ENCODE results near the gene EIF4ENIF1. TPM values are rescaled to one million over a fixed set of nuclear protein-coding genes. Genes with fewer than 3 reads are reported as not detected.
"Not testable (repeated sequence)": the region's sequence is repeated elsewhere in the genome, so short reads cannot be mapped to it uniquely, and the experiment has no call there.

The EIF4ENIF1 gene
- polyA plus RNA-seq, 2 donors = 7.8 to 11.0 TPM

GRCh38 chr22:31482470-31482869 lies 7.2 kb downstream of the EIF4ENIF1 start:
- 87 to 89% methylated on average over 8 of the region's 8 CpGs for WGBS, 2 donors
- not testable (repeated sequence) for H3K27ac ChIP-seq (ENCODE audit: low read depth in 2 of 2, low read length in 1 of 2); H3K4me1 ChIP-seq (ENCODE audit: control insufficient read depth in 2 of 2, insufficient read depth in 2 of 2, low read length in 1 of 2); H3K27me3 ChIP-seq (ENCODE audit: control insufficient read depth in 1 of 2, insufficient read depth in 2 of 2, low read length in 2 of 2); H3K9me3 ChIP-seq (ENCODE audit: control insufficient read depth in 2 of 2, insufficient read depth in 1 of 2, low read depth in 1 of 2, low read length in 1 of 2); H3K4me3 ChIP-seq (ENCODE audit: low read depth in 1 of 2, low read length in 2 of 2)
- peaks cover 0 to 12% of the 10 kb centered on the region in 2 donors for H3K36me3 ChIP-seq (ENCODE audit: control insufficient read depth in 2 of 2, insufficient read depth in 2 of 2, low read length in 1 of 2)

GRCh38 chr22:31481129-31481528 lies 8.5 kb downstream of the EIF4ENIF1 start:
- Histone ChIP-seq H3K36me3 (ENCODE audit: control insufficient read depth in 2 of 2, insufficient read depth in 2 of 2, low read length in 1 of 2) (peaks cover 0 to 12% of the 10 kb centered on the region in 2 donors), H3K4me1 (ENCODE audit: control insufficient read depth in 2 of 2, insufficient read depth in 2 of 2, low read length in 1 of 2) (no peaks in the 10 kb centered on the region), H3K4me3 (ENCODE audit: low read depth in 1 of 2, low read length in 2 of 2) (no peak overlapping the region), H3K9me3 (ENCODE audit: control insufficient read depth in 2 of 2, insufficient read depth in 1 of 2, low read depth in 1 of 2, low read length in 1 of 2) (no peaks in the 10 kb centered on the region), H3K27me3 (ENCODE audit: control insufficient read depth in 1 of 2, insufficient read depth in 2 of 2, low read length in 2 of 2) (no peaks in the 10 kb centered on the region), H3K27ac (ENCODE audit: low read depth in 2 of 2, low read length in 1 of 2) (no peak overlapping the region)
- WGBS, 2 donors = 91 to 92% methylated on average over 3 of the region's 3 CpGs

GRCh38 chr22:31477329-31477728 lies 12.3 kb downstream of the EIF4ENIF1 start:
- no peak overlapping the region for H3K4me3 ChIP-seq (ENCODE audit: low read depth in 1 of 2, low read length in 2 of 2)
- no peaks in the 10 kb centered on the region for H3K4me1 ChIP-seq (ENCODE audit: control insufficient read depth in 2 of 2, insufficient read depth in 2 of 2, low read length in 1 of 2)
- 87 to 92% methylated on average over 4 of the region's 4 CpGs for WGBS, 2 donors
- peaks cover 0 to 9% of the 10 kb centered on the region in 2 donors for H3K36me3 ChIP-seq (ENCODE audit: control insufficient read depth in 2 of 2, insufficient read depth in 2 of 2, low read length in 1 of 2)
- H3K27me3 ChIP-seq (ENCODE audit: control insufficient read depth in 1 of 2, insufficient read depth in 2 of 2, low read length in 2 of 2) = no peaks in the 10 kb centered on the region
- no peak overlapping the region for H3K27ac ChIP-seq (ENCODE audit: low read depth in 2 of 2, low read length in 1 of 2)
- H3K9me3 ChIP-seq (ENCODE audit: control insufficient read depth in 2 of 2, insufficient read depth in 1 of 2, low read depth in 1 of 2, low read length in 1 of 2) = no peaks in the 10 kb centered on the region

GRCh38 chr22:31475800-31476199 lies 13.8 kb downstream of the EIF4ENIF1 start:
- Histone ChIP-seq H3K27ac (ENCODE audit: low read depth in 2 of 2, low read length in 1 of 2) (no peak overlapping the region), H3K36me3 (ENCODE audit: control insufficient read depth in 2 of 2, insufficient read depth in 2 of 2, low read length in 1 of 2) (peaks cover 0 to 3% of the 10 kb centered on the region in 2 donors), H3K9me3 (ENCODE audit: control insufficient read depth in 2 of 2, insufficient read depth in 1 of 2, low read depth in 1 of 2, low read length in 1 of 2) (no peaks in the 10 kb centered on the region), H3K4me1 (ENCODE audit: control insufficient read depth in 2 of 2, insufficient read depth in 2 of 2, low read length in 1 of 2) (no peaks in the 10 kb centered on the region), H3K4me3 (ENCODE audit: low read depth in 1 of 2, low read length in 2 of 2) (no peak overlapping the region), H3K27me3 (ENCODE audit: control insufficient read depth in 1 of 2, insufficient read depth in 2 of 2, low read length in 2 of 2) (no peaks in the 10 kb centered on the region)
- WGBS, 2 donors = 91 to 97% methylated on average over 3 of the region's 3 CpGs

GRCh38 chr22:31474743-31475142 lies 14.9 kb downstream of the EIF4ENIF1 start:
- Histone ChIP-seq H3K27ac (ENCODE audit: low read depth in 2 of 2, low read length in 1 of 2) (no peak overlapping the region), H3K27me3 (ENCODE audit: control insufficient read depth in 1 of 2, insufficient read depth in 2 of 2, low read length in 2 of 2) (no peaks in the 10 kb centered on the region), H3K4me1 (ENCODE audit: control insufficient read depth in 2 of 2, insufficient read depth in 2 of 2, low read length in 1 of 2) (no peaks in the 10 kb centered on the region), H3K9me3 (ENCODE audit: control insufficient read depth in 2 of 2, insufficient read depth in 1 of 2, low read depth in 1 of 2, low read length in 1 of 2) (no peaks in the 10 kb centered on the region), H3K36me3 (ENCODE audit: control insufficient read depth in 2 of 2, insufficient read depth in 2 of 2, low read length in 1 of 2) (peaks cover 0 to 3% of the 10 kb centered on the region in 2 donors), H3K4me3 (ENCODE audit: low read depth in 1 of 2, low read length in 2 of 2) (no peak overlapping the region)
- WGBS, 2 donors = 96 to 98% methylated on average over 2 of the region's 2 CpGs

GRCh38 chr22:31465307-31465706 lies 24.3 kb downstream of the EIF4ENIF1 start:
- no peaks in the 10 kb centered on the region for H3K4me1 ChIP-seq (ENCODE audit: control insufficient read depth in 2 of 2, insufficient read depth in 2 of 2, low read length in 1 of 2)
- 94 to 95% methylated on average over 2 of the region's 2 CpGs for WGBS, 2 donors
- H3K36me3 ChIP-seq (ENCODE audit: control insufficient read depth in 2 of 2, insufficient read depth in 2 of 2, low read length in 1 of 2) = peaks cover 4 to 12% of the 10 kb centered on the region in 2 donors
- H3K9me3 ChIP-seq (ENCODE audit: control insufficient read depth in 2 of 2, insufficient read depth in 1 of 2, low read depth in 1 of 2, low read length in 1 of 2) = no peaks in the 10 kb centered on the region
- H3K4me3 ChIP-seq (ENCODE audit: low read depth in 1 of 2, low read length in 2 of 2) = no peak overlapping the region
- no peak overlapping the region for H3K27ac ChIP-seq (ENCODE audit: low read depth in 2 of 2, low read length in 1 of 2)
- no peaks in the 10 kb centered on the region for H3K27me3 ChIP-seq (ENCODE audit: control insufficient read depth in 1 of 2, insufficient read depth in 2 of 2, low read length in 2 of 2)

- Histone ChIP-seq H3K9me3 (ENCODE audit: control insufficient read depth in 2 of 2, insufficient read depth in 1 of 2, low read depth in 1 of 2, low read length in 1 of 2) (no peaks in the 10 kb centered on the region), H3K36me3 (ENCODE audit: control insufficient read depth in 2 of 2, insufficient read depth in 2 of 2, low read length in 1 of 2) (peaks cover 8 to 20% of the 10 kb centered on the region in 2 donors), H3K4me3 (ENCODE audit: low read depth in 1 of 2, low read length in 2 of 2) (no peak overlapping the region), H3K27ac (ENCODE audit: low read depth in 2 of 2, low read length in 1 of 2) (no peak overlapping the region), H3K4me1 (ENCODE audit: control insufficient read depth in 2 of 2, insufficient read depth in 2 of 2, low read length in 1 of 2) (no peaks in the 10 kb centered on the region), H3K27me3 (ENCODE audit: control insufficient read depth in 1 of 2, insufficient read depth in 2 of 2, low read length in 2 of 2) (no peaks in the 10 kb centered on the region)
- WGBS, 2 donors = 93% methylated on average over 3 of the region's 3 CpGs
Measured at GRCh38 chr22:31461699-31462098, 27.9 kb downstream of the EIF4ENIF1 start.

- Histone ChIP-seq H3K9me3 (ENCODE audit: control insufficient read depth in 2 of 2, insufficient read depth in 1 of 2, low read depth in 1 of 2, low read length in 1 of 2) (no peaks in the 10 kb centered on the region), H3K36me3 (ENCODE audit: control insufficient read depth in 2 of 2, insufficient read depth in 2 of 2, low read length in 1 of 2) (peaks cover 6 to 13% of the 10 kb centered on the region in 2 donors), H3K4me3 (ENCODE audit: low read depth in 1 of 2, low read length in 2 of 2) (no peak overlapping the region), H3K4me1 (ENCODE audit: control insufficient read depth in 2 of 2, insufficient read depth in 2 of 2, low read length in 1 of 2) (no peaks in the 10 kb centered on the region), H3K27me3 (ENCODE audit: control insufficient read depth in 1 of 2, insufficient read depth in 2 of 2, low read length in 2 of 2) (no peaks in the 10 kb centered on the region), H3K27ac (ENCODE audit: low read depth in 2 of 2, low read length in 1 of 2) (no peak overlapping the region)
- 75% methylated on average over 5 of the region's 5 CpGs for WGBS, 2 donors
Measured at GRCh38 chr22:31451709-31452571, 37.7 kb downstream of the EIF4ENIF1 start.

GRCh38 chr22:31449506-31449905 lies 40.1 kb downstream of the EIF4ENIF1 start:
- H3K27me3 ChIP-seq (ENCODE audit: control insufficient read depth in 1 of 2, insufficient read depth in 2 of 2, low read length in 2 of 2) = no peaks in the 10 kb centered on the region
- H3K36me3 ChIP-seq (ENCODE audit: control insufficient read depth in 2 of 2, insufficient read depth in 2 of 2, low read length in 1 of 2) = peaks cover 6 to 15% of the 10 kb centered on the region in 2 donors
- 87 to 89% methylated on average over 4 of the region's 4 CpGs for WGBS, 2 donors
- no peaks in the 10 kb centered on the region for H3K4me1 ChIP-seq (ENCODE audit: control insufficient read depth in 2 of 2, insufficient read depth in 2 of 2, low read length in 1 of 2)
- no peak overlapping the region for H3K27ac ChIP-seq (ENCODE audit: low read depth in 2 of 2, low read length in 1 of 2)
- no peak overlapping the region for H3K4me3 ChIP-seq (ENCODE audit: low read depth in 1 of 2, low read length in 2 of 2)
- no peaks in the 10 kb centered on the region for H3K9me3 ChIP-seq (ENCODE audit: control insufficient read depth in 2 of 2, insufficient read depth in 1 of 2, low read depth in 1 of 2, low read length in 1 of 2)

- H3K36me3 ChIP-seq (ENCODE audit: control insufficient read depth in 2 of 2, insufficient read depth in 2 of 2, low read length in 1 of 2) = peaks cover 6 to 15% of the 10 kb centered on the region in 2 donors
- no peaks in the 10 kb centered on the region for H3K27me3 ChIP-seq (ENCODE audit: control insufficient read depth in 1 of 2, insufficient read depth in 2 of 2, low read length in 2 of 2)
- 84 to 85% methylated on average over 2 of the region's 2 CpGs for WGBS, 2 donors
- no peaks in the 10 kb centered on the region for H3K9me3 ChIP-seq (ENCODE audit: control insufficient read depth in 2 of 2, insufficient read depth in 1 of 2, low read depth in 1 of 2, low read length in 1 of 2)
- no peak overlapping the region for H3K27ac ChIP-seq (ENCODE audit: low read depth in 2 of 2, low read length in 1 of 2)
- H3K4me1 ChIP-seq (ENCODE audit: control insufficient read depth in 2 of 2, insufficient read depth in 2 of 2, low read length in 1 of 2) = no peaks in the 10 kb centered on the region
- no peak overlapping the region for H3K4me3 ChIP-seq (ENCODE audit: low read depth in 1 of 2, low read length in 2 of 2)
Measured at GRCh38 chr22:31448382-31448781, 41.3 kb downstream of the EIF4ENIF1 start.
